ENCODE data around the gene KRTAP9-6.

DNA sequence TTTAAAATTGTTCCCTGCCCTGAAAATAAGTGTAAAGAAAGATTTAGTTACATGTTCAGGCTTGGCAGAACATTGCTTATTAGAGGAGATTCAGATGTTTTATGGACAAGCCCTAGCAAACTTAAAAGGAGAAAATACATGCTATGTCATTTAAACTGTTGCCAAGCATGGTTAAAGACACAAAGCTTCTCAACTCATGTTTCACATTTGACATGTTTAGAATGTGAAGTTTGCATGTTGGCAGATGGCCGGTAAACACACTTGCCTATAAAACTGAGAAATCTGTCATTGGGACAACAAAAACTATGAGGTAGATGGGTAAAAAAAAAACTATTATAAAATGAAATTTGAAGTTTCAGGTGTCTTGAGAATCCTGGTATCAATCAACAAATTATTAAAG, 31.7 kb downstream of the KRTAP9-6 start:
- TF ChIP-seq TCF7 (IDR thresholded peaks at IDR 0.05; ENCODE audit: borderline replicate concordance): no peak
- no peak for TF ChIP-seq SP1 (CRISPR knock-in tag; IDR thresholded peaks at IDR 0.05)
- TF ChIP-seq JUND (IDR thresholded peaks at IDR 0.05; ENCODE audit: borderline replicate concordance, low read depth, low read length): no peak
- no peak for TF ChIP-seq JUND (tag; IDR thresholded peaks at IDR 0.05; ENCODE audit: borderline replicate concordance, low read depth, low read length)
- no peak for TF ChIP-seq PYGO2 (tag; IDR thresholded peaks at IDR 0.05)
- TF ChIP-seq RAD21 (CRISPR knock-in tag; conservative IDR thresholded peaks at IDR 0.05 in 1 of 2, IDR thresholded peaks at IDR 0.05 in 1 of 2): no peak
- TF ChIP-seq ZNF184 (CRISPR knock-in tag; IDR thresholded peaks at IDR 0.05): no peak
- no peak for TF ChIP-seq SMARCE1 (IDR thresholded peaks at IDR 0.05)
- TF ChIP-seq, protein P1, sequence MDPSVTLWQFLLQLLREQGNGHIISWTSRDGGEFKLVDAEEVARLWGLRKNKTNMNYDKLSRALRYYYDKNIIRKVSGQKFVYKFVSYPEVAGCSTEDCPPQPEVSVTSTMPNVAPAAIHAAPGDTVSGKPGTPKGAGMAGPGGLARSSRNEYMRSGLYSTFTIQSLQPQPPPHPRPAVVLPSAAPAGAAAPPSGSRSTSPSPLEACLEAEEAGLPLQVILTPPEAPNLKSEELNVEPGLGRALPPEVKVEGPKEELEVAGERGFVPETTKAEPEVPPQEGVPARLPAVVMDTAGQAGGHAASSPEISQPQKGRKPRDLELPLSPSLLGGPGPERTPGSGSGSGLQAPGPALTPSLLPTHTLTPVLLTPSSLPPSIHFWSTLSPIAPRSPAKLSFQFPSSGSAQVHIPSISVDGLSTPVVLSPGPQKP (CRISPR knock-in tag; IDR thresholded peaks at IDR 0.05): no peak
- TF ChIP-seq CTCF (IDR thresholded peaks at IDR 0.05 in 2 of 3, conservative IDR thresholded peaks at IDR 0.05 in 1 of 3; ENCODE audit: insufficient read depth in 2 of 3, low read depth in 1 of 3, low read length in 3 of 3): no peak
- TF ChIP-seq ZNF165 (CRISPR knock-in tag; IDR thresholded peaks at IDR 0.05; ENCODE audit: borderline replicate concordance): no peak
- TF ChIP-seq, protein P2, sequence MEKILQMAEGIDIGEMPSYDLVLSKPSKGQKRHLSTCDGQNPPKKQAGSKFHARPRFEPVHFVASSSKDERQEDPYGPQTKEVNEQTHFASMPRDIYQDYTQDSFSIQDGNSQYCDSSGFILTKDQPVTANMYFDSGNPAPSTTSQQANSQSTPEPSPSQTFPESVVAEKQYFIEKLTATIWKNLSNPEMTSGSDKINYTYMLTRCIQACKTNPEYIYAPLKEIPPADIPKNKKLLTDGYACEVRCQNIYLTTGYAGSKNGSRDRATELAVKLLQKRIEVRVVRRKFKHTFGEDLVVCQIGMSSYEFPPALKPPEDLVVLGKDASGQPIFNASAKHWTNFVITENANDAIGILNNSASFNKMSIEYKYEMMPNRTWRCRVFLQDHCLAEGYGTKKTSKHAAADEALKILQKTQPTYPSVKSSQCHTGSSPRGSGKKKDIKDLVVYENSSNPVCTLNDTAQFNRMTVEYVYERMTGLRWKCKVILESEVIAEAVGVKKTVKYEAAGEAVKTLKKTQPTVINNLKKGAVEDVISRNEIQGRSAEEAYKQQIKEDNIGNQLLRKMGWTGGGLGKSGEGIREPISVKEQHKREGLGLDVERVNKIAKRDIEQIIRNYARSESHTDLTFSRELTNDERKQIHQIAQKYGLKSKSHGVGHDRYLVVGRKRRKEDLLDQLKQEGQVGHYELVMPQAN (IDR thresholded peaks at IDR 0.05; ENCODE audit: borderline replicate concordance): no peak
